Bronchus fibroblast of lung (primary cell): Measurements from ENCODE around the gene PRR23A. TPM values are rescaled to one million over a fixed set of nuclear protein-coding genes. Genes with fewer than 3 reads are reported as not detected.

Source experiments
- total RNA-seq: library from RNA; depleted of rRNA; stranded (reverse); fragments of >200 nt; gene quantifications from 2 replicates; pipeline ENCODE4 v1.2.3, GENCODE V29; 2015

Gene PRR23A
- not detected in 2 replicates for total RNA-seq

DNA sequence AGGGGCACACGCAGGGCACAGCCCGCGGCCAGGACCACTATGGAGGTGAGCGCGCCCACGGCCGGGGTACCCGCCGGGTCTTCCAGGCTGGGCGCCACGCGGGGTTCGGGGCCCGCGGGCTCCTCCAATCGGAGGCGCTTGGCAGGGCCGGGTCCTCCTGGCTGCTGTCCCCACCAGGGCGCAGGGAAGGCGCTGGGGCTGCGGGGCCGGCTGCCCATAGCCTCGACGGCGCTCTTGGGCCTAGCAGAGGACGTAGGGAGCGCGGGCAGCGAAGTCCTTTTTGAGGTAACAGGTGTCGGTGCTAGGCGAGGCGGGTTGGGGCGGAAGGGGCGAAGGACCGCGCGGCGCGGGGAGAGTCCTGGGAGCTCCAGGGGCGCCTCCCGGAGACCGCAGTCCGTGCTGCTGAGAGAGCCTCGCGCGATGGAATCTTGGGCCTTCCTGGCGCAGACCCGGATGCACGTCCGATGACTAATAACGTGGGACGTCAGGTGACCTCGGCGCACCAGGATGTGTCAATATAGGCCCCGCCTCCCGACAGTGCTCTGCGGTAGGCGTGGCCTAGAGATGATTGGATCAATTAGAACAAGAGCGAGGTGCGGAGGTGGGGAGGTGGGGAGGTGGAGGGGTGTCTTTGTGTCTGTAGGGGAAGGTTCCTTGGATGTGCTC lies at the start of gene PRR23A:
PRR23A (minus strand) TSS at position 218 of the 666 bp plus-strand sequence; CDS start at position 218, 0 bp downstream.

DNA sequence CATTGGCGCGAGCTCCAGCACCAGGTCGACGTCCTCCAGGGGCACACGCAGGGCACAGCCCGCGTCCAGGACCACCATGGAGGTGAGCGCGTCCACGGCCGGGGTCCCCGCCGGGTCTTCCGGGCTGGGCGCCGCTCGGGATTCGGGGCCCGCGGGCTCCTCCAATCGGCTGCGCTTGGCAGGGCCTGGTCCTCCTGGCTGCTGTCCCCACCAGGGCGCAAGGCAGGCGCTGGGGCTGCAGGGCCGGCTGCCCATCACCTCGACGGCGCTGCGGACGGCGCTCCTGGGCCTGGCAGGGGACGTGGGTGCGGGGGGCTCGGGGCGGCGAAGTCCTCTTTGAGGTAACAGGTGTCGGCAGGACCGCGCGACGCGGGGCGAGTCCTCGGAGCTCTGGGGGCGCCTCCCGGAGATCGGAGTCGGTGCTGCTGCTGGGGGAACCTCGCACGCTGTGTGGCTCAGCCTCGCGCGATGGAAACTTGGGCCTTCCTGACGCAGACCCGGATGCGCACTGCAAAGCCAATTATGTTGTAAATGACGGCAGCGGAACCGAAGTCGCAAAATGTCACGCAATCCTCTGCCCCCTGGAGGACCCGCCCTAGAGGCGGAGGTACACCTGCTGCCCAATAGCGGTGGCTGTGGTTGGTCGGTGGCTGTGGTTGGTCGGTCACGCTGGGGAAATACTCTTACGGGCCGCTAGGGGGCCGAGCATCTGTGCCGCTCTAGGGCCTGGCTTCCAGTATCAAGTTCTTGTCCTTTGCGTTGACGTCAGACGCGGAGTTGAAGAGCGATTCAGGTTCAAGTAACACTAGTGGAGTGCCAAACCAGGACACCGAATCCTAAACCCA lies 38.5 kb upstream of the PRR23A start, which contains the start of gene PRR23C:
PRR23C (minus strand) TSS at position 527 of the 845 bp plus-strand sequence; CDS start at position 255, 272 bp downstream.

DNA sequence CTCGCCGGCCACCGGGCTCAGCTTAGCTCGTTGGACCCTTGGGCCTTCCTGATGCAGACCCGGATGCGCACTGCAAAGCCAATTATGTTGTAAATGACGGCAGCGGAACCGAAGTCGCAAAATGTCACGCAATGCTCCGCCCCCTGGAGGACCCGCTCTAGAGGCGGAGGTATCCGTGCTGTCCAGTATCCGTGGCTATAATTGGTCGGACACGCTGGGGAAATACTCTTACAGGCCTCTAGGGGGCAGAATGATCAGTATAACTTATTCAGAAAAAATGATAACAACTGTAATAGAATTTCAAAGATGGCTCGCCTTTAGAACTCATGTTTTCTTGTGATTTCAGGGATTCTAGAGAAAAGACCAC lies 14.8 kb upstream of the PRR23A start, which contains the start of gene PRR23B:
PRR23B (minus strand) TSS at position 59 of the 367 bp plus-strand sequence. CDS start 265 bp downstream, outside the sequence.

Other genes starting within 250 kb of the PRR23A start
- gene PIK3CB, start 171.3 kb downstream of the PRR23A start, total RNA-seq = 4.3 and 5.0 TPM in 2 replicates
- gene FOXL2, start 59.1 kb downstream of the PRR23A start, total RNA-seq = under 0.01 and 0.17 TPM in 2 replicates
- gene FOXL2NB, start 59.1 kb downstream of the PRR23A start, total RNA-seq = not detected in 2 replicates
- gene PRR23B, start 14.7 kb upstream of the PRR23A start, total RNA-seq = not detected in 2 replicates
- gene PRR23C, start 38.6 kb upstream of the PRR23A start, total RNA-seq = not detected in 2 replicates